HG02970 (cell line): Measurements from ENCODE around the gene YTHDF1.
"Not testable (repeated sequence)": the region's sequence is repeated elsewhere in the genome, so short reads cannot be mapped to it uniquely, and the experiment has no call there.

Experiments
- ATAC-seq: cut with Tn5 transposase; IDR thresholded peaks from one replicate; pipeline ENCODE4 v1.9.1; 2021; ENCODE audit warnings: mild to moderate bottlenecking, moderate library complexity, moderate number of reproducible peaks; ENCODE audit not compliant: unreplicated experiment, low FRiP score

YTHDF1 gene

DNA sequence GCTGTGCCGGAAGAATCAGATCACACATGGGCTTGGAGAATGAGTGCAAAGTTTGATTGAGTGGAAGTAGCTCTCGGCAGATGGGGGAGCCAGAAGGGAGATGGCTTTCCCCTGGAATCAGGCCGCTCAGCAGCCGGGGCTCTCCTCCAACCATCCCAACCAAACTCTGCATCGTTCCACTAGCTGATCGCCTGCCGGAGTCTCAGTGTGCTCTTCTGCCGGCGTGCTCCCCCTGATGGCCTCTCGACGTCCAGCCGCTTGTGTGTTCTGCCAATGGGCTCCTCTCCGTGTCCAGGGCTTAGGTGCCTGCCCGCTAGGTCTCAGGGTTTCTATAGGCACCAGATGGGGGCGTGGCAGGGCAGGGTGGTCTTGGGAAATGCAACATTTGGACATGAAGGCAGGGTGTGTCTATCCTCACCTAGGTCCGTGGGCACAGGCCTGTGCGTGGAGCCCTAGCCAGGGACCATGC lies 14.9 kb upstream of the YTHDF1 start:
- no peak for ATAC-seq

GRCh38 chr20:63228806-63229205 lies 12.9 kb upstream of the YTHDF1 start:
- no peak for ATAC-seq

DNA sequence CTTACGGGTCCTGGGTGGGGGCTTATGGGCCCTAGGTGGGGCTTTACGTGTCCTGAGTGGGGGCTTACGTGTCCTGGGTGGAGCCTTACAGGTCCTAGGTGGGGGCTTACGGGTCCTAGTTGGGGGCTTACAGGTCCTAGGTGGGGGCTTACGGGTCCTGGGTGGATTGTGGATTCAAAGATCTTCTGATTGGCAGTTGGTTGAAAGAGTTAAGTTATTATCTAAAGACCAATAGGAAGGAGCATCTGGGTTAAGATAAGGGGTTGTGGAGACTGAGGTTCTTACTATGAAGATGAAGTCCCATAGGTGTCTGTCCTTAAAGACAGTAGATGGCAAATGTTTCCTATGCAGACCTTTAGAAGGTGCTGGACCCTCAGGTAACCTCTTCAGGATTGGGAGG lies 11.3 kb upstream of the YTHDF1 start:
- no peak for ATAC-seq

- no peak for ATAC-seq
These were observed 10.4 kb upstream of the YTHDF1 start for GRCh38 chr20:63226042-63226943.

GRCh38 chr20:63225082-63225454 lies 9.1 kb upstream of the YTHDF1 start:
- ATAC-seq, result no peak

DNA sequence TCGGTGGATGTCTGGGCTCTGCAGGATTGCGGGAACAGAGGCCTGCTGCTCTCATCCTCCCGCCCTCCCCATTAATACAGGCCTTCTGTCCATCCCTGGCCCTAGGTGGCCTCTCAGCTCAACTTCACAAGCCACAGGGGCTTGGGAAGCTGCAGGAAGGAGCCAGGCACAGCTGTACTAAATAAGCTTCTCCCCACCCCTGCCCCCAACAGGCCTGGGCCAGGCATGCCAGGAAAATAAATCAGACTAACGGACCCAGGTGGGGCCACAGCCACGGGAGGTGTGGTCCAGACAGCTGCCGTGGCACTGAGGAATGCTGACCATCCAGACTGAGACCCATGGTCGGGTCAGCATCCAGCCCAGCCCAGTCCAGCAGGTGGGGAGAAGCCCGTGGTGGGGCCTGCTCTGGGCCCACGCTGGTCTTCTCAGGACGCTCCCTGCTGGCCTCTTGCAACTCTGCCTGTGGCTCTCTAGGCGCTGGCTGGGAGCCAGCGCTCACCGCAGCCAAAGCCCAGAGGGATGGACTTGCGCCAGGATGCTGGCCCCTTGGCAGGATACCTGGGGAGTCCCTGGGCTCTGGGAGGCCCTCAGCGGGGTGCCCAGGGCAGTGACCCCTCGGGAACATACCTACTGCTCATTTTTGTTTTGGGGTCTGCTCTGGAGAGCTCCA lies 8.6 kb upstream of the YTHDF1 start:
- ATAC-seq, result no peak

DNA sequence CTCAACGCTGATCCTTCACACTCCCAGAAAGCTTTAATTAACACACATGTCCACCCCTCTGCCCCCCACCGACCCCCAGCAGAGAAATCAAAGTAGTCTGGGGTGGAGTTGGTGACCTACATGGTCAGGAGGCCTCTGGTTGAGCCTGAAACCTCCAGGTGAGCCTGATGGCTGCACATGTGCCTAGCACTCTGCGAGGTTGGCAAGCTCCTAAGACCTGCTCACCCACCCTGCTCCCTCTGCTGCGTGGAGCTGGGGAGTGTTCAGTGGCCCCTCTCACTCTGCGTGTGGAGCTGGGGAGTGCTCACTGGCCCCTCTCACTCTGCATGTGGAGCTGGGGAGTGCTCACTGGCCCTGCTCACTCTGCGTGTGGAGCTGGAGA lies 7.9 kb upstream of the YTHDF1 start:
- ATAC-seq, result no peak

DNA sequence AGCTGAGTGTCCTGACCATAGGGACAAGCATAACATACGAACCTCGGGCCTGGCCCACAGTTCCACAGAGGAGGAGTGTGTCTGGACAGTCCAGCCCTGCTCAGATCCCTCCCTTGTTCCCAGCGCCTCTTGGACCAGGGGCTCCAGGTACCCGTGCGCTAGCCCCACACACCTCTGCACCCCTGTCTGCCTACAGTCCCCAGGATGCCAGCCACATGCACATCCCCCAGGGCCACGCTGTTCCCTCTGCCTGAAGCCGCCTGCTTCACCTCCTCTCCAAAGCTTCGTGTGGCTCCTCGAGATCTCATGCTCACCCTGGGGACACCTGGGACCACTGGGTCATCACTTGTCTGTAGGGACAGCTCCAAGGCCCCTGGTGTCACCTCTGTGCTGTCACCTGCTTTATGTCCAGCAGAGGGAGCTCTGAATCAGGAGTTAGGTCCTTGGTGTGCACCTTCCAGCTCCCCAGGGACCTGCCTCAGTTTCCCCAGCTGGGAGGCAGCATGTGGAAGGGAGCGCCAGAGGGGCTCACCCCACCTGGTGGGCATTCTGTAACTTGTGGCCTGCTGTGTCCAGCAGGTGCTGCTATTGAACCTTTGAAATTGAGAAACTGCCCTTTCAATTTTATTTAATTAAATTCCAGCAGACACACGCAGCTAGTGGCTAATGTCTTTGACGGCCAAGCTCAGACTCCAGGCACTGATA lies 7.3 kb upstream of the YTHDF1 start:
- ATAC-seq, result no peak

DNA sequence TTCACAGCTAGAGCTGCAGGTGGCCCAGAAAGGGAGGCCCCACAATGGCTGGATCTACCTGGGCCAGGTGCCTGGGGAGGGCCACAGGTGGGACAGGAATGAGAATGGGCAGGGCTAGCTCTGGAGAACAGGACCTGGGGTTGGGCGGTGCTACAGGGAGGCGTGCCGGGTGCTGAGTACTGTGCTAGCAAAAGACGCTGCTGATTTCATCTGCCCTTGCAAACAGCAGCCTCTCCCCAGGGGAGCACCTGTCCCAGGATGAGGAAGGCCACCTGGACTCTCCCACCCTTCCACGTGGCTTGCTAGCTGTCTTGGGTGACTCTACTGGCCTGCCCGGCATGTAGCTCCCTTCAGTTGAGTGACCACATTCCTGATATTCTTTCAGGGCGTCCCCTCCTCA lies 6.6 kb upstream of the YTHDF1 start:
- no peak for ATAC-seq

GRCh38 chr20:63221400-63222053 lies 5.6 kb upstream of the YTHDF1 start:
- not testable (repeated sequence) for ATAC-seq

GRCh38 chr20:63220696-63221399 lies 4.9 kb upstream of the YTHDF1 start:
- no peak for ATAC-seq

- ATAC-seq, result no peak
These were observed 4.1 kb upstream of the YTHDF1 start for GRCh38 chr20:63219866-63220521.

DNA sequence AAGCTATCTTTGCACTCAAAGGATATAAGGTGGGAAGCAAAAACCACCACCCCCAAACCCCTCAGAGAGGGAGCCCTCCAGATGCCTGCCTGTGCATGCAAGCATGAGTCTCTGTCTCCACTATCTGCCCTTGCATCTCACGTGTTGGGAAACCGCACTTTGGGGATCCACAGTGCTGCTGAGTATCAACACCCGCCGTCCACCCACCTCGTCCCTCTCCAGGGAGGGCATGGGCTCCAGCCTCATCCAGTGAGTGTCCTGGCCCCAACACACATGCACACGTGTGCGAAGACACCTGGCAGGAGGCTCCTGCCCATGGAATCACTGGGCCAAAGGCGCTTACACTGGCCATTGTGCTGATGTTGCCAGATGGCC lies 3.5 kb upstream of the YTHDF1 start:
- ATAC-seq, result no peak

- ATAC-seq, result no peak
These were observed 2.9 kb upstream of the YTHDF1 start for GRCh38 chr20:63218701-63219446.

GRCh38 chr20:63217706-63218105 lies 1.8 kb upstream of the YTHDF1 start:
- no peak for ATAC-seq

DNA sequence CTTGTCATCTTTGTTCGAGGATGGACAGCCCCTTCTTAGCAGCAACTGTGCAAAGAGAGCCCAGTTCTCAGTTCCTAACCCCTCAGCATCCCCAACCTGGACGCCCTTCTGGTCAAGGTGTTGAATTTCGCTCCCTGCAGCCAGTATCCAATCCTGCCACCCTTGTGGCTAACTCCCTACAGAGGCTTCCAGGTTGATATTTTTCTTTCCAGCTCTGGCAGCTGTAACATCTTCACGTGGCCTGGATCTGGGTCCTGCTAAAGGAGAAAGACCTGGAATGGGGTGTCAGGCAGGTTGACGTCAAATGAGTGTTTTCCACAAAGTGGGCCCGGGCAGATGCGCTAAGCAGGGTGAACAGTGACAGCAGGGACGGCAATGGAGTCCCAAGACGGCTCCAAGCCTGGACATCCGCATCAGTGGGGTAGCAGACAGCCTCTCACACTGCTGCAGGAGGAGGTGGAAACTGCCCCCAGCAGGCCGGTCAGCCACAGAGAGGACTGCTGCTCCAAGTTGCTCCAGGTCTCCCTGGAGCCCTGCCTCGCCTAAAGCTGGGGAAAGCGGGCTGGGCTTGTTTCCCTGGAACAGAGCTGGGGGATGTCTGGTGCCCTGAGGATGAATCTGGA lies 1.0 kb upstream of the YTHDF1 start:
- ATAC-seq, result no peak

- no peak for ATAC-seq
These were observed 560 bp downstream of the YTHDF1 start for GRCh38 chr20:63215101-63216040.
